ENCODE measurements around the gene PRIM2. TPM values are rescaled to one million over a fixed set of nuclear protein-coding genes. Genes with fewer than 3 reads are reported as not detected.
"Not testable (repeated sequence)": the region's sequence is repeated elsewhere in the genome, so short reads cannot be mapped to it uniquely, and the experiment has no call there.

PRIM2 gene, protein sequence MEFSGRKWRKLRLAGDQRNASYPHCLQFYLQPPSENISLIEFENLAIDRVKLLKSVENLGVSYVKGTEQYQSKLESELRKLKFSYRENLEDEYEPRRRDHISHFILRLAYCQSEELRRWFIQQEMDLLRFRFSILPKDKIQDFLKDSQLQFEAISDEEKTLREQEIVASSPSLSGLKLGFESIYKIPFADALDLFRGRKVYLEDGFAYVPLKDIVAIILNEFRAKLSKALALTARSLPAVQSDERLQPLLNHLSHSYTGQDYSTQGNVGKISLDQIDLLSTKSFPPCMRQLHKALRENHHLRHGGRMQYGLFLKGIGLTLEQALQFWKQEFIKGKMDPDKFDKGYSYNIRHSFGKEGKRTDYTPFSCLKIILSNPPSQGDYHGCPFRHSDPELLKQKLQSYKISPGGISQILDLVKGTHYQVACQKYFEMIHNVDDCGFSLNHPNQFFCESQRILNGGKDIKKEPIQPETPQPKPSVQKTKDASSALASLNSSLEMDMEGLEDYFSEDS
- total RNA-seq = 1 to 10 TPM; 5.3 to 5.4 TPM

- Histone ChIP-seq H3K4me3 (peak within 1 kb of the TSS; percentile 27 to 60), H3K36me3 (replicated peaks in 1 of 2; ENCODE audit: insufficient read depth in 1 of 2, low read depth in 2 of 2) (no peaks in the 10 kb centered on the region), H3K4me1 (peaks cover 5% of the 10 kb centered on the region), H3K27me3 (no peaks in the 10 kb centered on the region), H3K9me3 (no peaks in the 10 kb centered on the region), H3K27ac (peak within 1 kb of the TSS; percentile 7 to 65 (median 40))
- peak; percentile 87 to 91 (median 88) for DNase-seq
- TF ChIP-seq POLR2A (IDR thresholded peaks at IDR 0.05) (peak in 2 of 3 donors; percentile 47 to 64), CTCF (IDR thresholded peaks at IDR 0.05) (peak in 1 of 7 experiments; percentile 4)
- ATAC-seq = peak; percentile 96
- intact Hi-C loops (cut with DNase I) = no loop called here
- 0% methylated on average over 27 of the region's 27 CpGs for WGBS, 2 donors
Measured at GRCh38 chr6:57317060-57317943, at the start of gene PRIM2. TSS of gene PRIM2 (plus strand) at chr6:57317630. CDS start at chr6:57318446, 816 bp downstream.

DNA sequence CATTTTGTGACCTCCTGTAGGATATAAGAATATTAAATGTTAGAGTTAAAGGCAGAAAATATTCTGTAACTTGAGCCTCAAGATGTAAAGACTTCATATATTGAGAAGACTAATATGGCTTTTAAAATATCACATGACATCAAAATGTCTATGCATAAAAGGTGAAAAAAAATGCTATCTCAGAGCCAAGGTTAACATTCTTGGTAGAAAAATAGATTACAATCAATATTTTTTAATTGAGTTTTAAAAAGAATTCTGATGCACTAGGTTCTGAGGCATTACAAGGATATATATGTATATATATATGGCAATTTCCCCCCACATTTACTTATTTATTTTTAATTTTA, 49.2 kb upstream of the PRIM2 start:
- no peak for ATAC-seq
- DNase-seq = no peak
- Histone ChIP-seq H3K36me3 (replicated peaks in 1 of 2; ENCODE audit: insufficient read depth in 1 of 2, low read depth in 2 of 2) (no peaks in the 10 kb centered on the region), H3K27me3 (no peaks in the 10 kb centered on the region), H3K27ac (no peak overlapping the region), H3K4me3 (no peak overlapping the region), H3K9me3 (no peaks in the 10 kb centered on the region), H3K4me1 (no peaks in the 10 kb centered on the region)
- intact Hi-C loops (cut with DNase I) = no loop called here
- TF ChIP-seq POLR2A (IDR thresholded peaks at IDR 0.05) = no peak
- TF ChIP-seq CTCF (IDR thresholded peaks at IDR 0.05) = no peak

- WGBS, 2 donors = 81 to 85% methylated on average over 11 to 17 of the region's 17 CpGs
- H3K36me3 ChIP-seq (replicated peaks in 1 of 2; ENCODE audit: insufficient read depth in 1 of 2, low read depth in 2 of 2); H3K4me3 ChIP-seq; intact Hi-C loops (cut with DNase I); H3K4me1 ChIP-seq; H3K9me3 ChIP-seq; ATAC-seq; H3K27ac ChIP-seq; DNase-seq; H3K27me3 ChIP-seq: not testable (repeated sequence)
Measured at GRCh38 chr6:57274113-57274824, 43.2 kb upstream of the PRIM2 start.

DNA sequence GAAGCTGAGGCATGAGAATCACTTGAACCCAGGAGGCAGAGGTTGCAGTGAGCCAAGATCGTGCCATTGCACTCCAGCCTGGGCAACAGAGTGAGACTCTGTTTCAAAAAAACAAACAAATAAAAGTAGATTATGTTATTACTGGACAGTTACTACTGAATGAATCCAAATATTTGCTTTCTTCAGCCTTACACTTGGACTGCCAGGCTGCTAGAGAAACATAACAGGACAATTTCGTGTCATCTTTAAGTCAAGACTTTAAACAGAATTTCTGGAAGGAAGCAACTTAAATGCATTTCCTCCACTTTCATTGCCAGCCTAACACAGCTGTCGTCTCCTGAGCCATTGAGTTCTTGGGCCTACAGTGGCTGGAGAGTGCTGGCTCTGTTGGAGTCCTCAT, 42.0 kb upstream of the PRIM2 start:
- Histone ChIP-seq H3K36me3 (replicated peaks in 1 of 2; ENCODE audit: insufficient read depth in 1 of 2, low read depth in 2 of 2) (no peaks in the 10 kb centered on the region), H3K4me1 (no peaks in the 10 kb centered on the region), H3K9me3 (no peaks in the 10 kb centered on the region), H3K27ac (no peak overlapping the region), H3K4me3 (no peak overlapping the region), H3K27me3 (no peaks in the 10 kb centered on the region)
- intact Hi-C loops (cut with DNase I) = no loop called here
- DNase-seq (no peak), ATAC-seq (no peak)
- TF ChIP-seq POLR2A (IDR thresholded peaks at IDR 0.05) (no peak), CTCF (IDR thresholded peaks at IDR 0.05) (no peak)
- WGBS, 2 donors = 69 to 80% methylated on average over 3 of the region's 3 CpGs

GRCh38 chr6:57276946-57277345, 40.5 kb upstream of the PRIM2 start:
- TF ChIP-seq CTCF (IDR thresholded peaks at IDR 0.05) (no peak), POLR2A (IDR thresholded peaks at IDR 0.05) (no peak)
- Histone ChIP-seq H3K9me3 (no peaks in the 10 kb centered on the region), H3K27ac (no peak overlapping the region), H3K27me3 (no peaks in the 10 kb centered on the region), H3K4me1 (no peaks in the 10 kb centered on the region), H3K36me3 (replicated peaks in 1 of 2; ENCODE audit: insufficient read depth in 1 of 2, low read depth in 2 of 2) (no peaks in the 10 kb centered on the region), H3K4me3 (no peak overlapping the region)
- no peak for ATAC-seq
- intact Hi-C loops (cut with DNase I) = no loop called here
- no peak for DNase-seq
